ENCODE measurements around the gene TNFRSF13B.

GRCh38 chr17:17018612-17019429 lies 46.9 kb upstream of the TNFRSF13B start:
- TF ChIP-seq E2F8 (IDR thresholded peaks at IDR 0.05; ENCODE audit: low read depth, partially characterized antibody) (no peak), CTCF (IDR thresholded peaks at IDR 0.05 in 2 of 3, conservative IDR thresholded peaks at IDR 0.05 in 1 of 3; ENCODE audit: control insufficient read depth in 2 of 3, extremely low read depth in 1 of 3, insufficient read depth in 1 of 3, low read depth in 3 of 3, low read length in 3 of 3) (no peak), ZBTB33 (IDR thresholded peaks at IDR 0.05) (no peak), RCOR1 (conservative IDR thresholded peaks at IDR 0.05; ENCODE audit: low read depth, low read length) (no peak), RFX5 (IDR thresholded peaks at IDR 0.05; ENCODE audit: low read depth, low read length) (no peak), HCFC1 (IDR thresholded peaks at IDR 0.05; ENCODE audit: low read length) (no peak), EP300 (IDR thresholded peaks at IDR 0.05; ENCODE audit: borderline replicate concordance in 1 of 2, control insufficient read depth in 1 of 2, low read depth in 2 of 2, low read length in 2 of 2) (no peak), YBX1 (IDR thresholded peaks at IDR 0.05) (no peak)
